SK-N-SH (cell line): ENCODE measurements around the gene FRAS1.

Source experiments
- JUND ChIP-seq: IDR thresholded peaks from 2 replicates; pipeline ENCODE4 v1.4.0; 2012
- YY1 ChIP-seq: IDR thresholded peaks from 2 replicates; pipeline ENCODE4 v1.4.0; 2012; ENCODE audit warnings: low read depth, mild to moderate bottlenecking
- TF ChIP-seq, protein P1 (sequence below): fragments of 200-600 bp; sonication (generic); IDR thresholded peaks from 2 replicates; pipeline ENCODE4 v1.6.1; 2017; ENCODE audit warnings: antibody characterized with exemption, mild to moderate bottlenecking, moderate library complexity
- TF ChIP-seq, protein P2 (sequence below): IDR thresholded peaks from 2 replicates; pipeline ENCODE4 v1.4.0; 2012; ENCODE audit warnings: low read depth, borderline replicate concordance
- TF ChIP-seq, protein P3 (sequence below): IDR thresholded peaks from 2 replicates; pipeline ENCODE4 v1.6.1; 2012; ENCODE audit warnings: mild to moderate bottlenecking, low read depth, low read length, moderate library complexity

DNA sequence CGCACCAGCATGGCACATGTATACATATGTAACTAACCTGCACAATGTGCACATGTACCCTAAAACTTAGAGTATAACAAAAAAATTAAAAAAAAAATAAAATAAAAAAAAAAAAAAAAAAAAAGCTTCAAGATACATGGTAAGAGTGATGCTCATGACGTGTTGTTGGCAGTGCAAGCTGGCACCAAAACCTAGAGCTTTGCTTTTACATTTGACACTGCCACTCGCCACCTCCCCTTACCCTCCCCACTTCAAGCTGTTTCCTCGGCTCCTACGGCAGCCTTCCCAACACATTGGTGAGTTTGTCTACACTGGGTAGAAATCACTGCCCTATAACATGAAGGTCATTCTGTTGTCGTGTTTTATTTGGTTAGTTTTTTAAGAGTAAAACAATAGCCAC lies 296.8 kb downstream of the FRAS1 start:
- TF ChIP-seq YY1 (no peak), JUND (no peak)
- TF ChIP-seq, protein P1, sequence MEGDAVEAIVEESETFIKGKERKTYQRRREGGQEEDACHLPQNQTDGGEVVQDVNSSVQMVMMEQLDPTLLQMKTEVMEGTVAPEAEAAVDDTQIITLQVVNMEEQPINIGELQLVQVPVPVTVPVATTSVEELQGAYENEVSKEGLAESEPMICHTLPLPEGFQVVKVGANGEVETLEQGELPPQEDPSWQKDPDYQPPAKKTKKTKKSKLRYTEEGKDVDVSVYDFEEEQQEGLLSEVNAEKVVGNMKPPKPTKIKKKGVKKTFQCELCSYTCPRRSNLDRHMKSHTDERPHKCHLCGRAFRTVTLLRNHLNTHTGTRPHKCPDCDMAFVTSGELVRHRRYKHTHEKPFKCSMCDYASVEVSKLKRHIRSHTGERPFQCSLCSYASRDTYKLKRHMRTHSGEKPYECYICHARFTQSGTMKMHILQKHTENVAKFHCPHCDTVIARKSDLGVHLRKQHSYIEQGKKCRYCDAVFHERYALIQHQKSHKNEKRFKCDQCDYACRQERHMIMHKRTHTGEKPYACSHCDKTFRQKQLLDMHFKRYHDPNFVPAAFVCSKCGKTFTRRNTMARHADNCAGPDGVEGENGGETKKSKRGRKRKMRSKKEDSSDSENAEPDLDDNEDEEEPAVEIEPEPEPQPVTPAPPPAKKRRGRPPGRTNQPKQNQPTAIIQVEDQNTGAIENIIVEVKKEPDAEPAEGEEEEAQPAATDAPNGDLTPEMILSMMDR, result no peak
- TF ChIP-seq, protein P2, sequence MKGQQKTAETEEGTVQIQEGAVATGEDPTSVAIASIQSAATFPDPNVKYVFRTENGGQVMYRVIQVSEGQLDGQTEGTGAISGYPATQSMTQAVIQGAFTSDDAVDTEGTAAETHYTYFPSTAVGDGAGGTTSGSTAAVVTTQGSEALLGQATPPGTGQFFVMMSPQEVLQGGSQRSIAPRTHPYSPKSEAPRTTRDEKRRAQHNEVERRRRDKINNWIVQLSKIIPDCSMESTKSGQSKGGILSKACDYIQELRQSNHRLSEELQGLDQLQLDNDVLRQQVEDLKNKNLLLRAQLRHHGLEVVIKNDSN, result no peak
- TF ChIP-seq, protein P3, sequence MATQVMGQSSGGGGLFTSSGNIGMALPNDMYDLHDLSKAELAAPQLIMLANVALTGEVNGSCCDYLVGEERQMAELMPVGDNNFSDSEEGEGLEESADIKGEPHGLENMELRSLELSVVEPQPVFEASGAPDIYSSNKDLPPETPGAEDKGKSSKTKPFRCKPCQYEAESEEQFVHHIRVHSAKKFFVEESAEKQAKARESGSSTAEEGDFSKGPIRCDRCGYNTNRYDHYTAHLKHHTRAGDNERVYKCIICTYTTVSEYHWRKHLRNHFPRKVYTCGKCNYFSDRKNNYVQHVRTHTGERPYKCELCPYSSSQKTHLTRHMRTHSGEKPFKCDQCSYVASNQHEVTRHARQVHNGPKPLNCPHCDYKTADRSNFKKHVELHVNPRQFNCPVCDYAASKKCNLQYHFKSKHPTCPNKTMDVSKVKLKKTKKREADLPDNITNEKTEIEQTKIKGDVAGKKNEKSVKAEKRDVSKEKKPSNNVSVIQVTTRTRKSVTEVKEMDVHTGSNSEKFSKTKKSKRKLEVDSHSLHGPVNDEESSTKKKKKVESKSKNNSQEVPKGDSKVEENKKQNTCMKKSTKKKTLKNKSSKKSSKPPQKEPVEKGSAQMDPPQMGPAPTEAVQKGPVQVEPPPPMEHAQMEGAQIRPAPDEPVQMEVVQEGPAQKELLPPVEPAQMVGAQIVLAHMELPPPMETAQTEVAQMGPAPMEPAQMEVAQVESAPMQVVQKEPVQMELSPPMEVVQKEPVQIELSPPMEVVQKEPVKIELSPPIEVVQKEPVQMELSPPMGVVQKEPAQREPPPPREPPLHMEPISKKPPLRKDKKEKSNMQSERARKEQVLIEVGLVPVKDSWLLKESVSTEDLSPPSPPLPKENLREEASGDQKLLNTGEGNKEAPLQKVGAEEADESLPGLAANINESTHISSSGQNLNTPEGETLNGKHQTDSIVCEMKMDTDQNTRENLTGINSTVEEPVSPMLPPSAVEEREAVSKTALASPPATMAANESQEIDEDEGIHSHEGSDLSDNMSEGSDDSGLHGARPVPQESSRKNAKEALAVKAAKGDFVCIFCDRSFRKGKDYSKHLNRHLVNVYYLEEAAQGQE, result no peak
